ENCODE results near the gene STK32B. TPM values are rescaled to one million over a fixed set of nuclear protein-coding genes. Genes with fewer than 3 reads are reported as not detected.
"Not testable (repeated sequence)": the region's sequence is repeated elsewhere in the genome, so short reads cannot be mapped to it uniquely, and the experiment has no call there.

STK32B gene
- total RNA-seq, 4 donors from 2014 or later = 0.09 to 3.2 (median 0.38) TPM; not detected in 1

DNA sequence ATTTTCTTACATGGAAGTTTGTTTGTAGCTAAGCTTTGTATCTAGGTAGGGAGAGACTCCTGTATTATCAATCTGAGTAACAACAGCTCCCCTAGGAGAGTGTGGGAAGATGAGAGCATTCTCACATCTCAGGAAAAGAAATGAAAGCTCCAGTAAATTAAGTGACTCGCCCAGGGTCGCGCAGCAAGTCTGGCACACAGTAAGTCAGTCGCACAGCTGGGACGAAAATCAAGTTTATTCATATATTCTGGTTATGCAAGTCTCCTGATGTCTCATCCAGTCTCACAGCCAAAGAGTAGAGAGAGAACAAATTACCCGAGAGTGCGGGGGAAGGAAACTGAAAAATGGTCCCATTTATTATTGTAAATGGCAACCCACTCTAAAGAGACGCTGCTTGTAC, 216.1 kb downstream of the STK32B start:
- no peaks in the 10 kb centered on the region for H3K4me1 ChIP-seq
- 53 to 63% methylated on average over 8 of the region's 8 CpGs for WGBS, 2 donors
- H3K9me3 ChIP-seq = no peaks in the 10 kb centered on the region
- DNase-seq = no peak
- no peaks in the 10 kb centered on the region for H3K36me3 ChIP-seq
- no peak overlapping the region for H3K4me3 ChIP-seq
- H3K27me3 ChIP-seq = no peaks in the 10 kb centered on the region
- intact Hi-C loops (cut with DNase I) = no loop called here
- no peak overlapping the region for H3K27ac ChIP-seq
- TF ChIP-seq POLR2A (IDR thresholded peaks at IDR 0.05) = no peak
- TF ChIP-seq, protein P1, sequence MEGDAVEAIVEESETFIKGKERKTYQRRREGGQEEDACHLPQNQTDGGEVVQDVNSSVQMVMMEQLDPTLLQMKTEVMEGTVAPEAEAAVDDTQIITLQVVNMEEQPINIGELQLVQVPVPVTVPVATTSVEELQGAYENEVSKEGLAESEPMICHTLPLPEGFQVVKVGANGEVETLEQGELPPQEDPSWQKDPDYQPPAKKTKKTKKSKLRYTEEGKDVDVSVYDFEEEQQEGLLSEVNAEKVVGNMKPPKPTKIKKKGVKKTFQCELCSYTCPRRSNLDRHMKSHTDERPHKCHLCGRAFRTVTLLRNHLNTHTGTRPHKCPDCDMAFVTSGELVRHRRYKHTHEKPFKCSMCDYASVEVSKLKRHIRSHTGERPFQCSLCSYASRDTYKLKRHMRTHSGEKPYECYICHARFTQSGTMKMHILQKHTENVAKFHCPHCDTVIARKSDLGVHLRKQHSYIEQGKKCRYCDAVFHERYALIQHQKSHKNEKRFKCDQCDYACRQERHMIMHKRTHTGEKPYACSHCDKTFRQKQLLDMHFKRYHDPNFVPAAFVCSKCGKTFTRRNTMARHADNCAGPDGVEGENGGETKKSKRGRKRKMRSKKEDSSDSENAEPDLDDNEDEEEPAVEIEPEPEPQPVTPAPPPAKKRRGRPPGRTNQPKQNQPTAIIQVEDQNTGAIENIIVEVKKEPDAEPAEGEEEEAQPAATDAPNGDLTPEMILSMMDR (IDR thresholded peaks at IDR 0.05) = no peak

DNA sequence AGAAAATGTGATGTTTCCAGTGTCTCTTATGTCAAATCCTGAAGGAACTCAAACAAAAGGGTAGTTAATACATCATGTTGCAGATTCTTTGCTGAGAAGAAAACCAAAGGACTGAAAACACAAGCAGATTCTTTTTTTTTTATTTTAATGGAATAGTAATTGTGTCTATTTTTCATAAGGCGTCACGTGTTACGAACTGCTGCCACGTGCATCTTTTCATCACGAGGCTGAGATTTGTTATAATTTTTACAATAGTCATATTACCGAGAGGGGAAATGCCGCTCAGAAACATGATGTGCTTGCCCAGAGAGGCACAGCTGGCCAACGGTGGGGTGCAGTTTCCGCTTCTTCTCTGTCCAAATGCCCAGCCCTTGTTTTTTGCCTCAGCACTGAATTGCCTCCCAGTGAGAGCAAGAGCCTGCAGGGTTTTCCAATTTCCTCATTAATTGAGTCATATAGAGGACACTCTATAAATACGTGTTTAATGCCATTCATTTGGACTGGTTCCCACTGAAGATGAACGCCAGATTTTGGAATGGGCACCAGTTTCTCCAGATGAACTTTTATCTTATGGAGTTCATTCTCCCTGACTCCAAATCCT, 225.3 kb downstream of the STK32B start:
- Histone ChIP-seq H3K9me3 (no peaks in the 10 kb centered on the region), H3K4me1 (no peaks in the 10 kb centered on the region), H3K27me3 (no peaks in the 10 kb centered on the region), H3K36me3 (no peaks in the 10 kb centered on the region), H3K4me3 (no peak overlapping the region), H3K27ac (no peak overlapping the region)
- intact Hi-C loops (cut with DNase I) = no loop called here
- no peak for TF ChIP-seq POLR2A (IDR thresholded peaks at IDR 0.05)
- TF ChIP-seq, protein P1 (IDR thresholded peaks at IDR 0.05) = no peak
- 72 to 77% methylated on average over 11 of the region's 11 CpGs for WGBS, 2 donors
- no peak for DNase-seq

DNA sequence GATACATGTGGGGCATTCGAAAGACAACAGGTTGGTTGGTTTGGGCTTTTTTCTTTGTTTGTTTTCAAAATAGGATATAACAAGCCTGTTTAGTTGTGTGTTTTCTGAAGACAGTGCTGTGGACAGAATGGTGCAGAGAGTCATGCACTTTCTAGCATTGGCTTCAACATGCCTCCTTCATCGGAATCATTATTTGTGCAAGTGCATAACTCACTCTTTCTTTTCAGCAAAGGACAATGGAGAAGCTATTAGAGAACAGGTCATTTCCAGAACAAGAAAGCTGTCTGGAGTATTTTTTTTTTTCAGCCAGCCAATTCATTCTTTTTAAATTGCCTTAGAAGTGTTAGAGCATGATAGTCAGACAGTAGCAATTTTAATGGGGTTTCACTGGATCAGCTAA, 225.8 kb downstream of the STK32B start:
- Histone ChIP-seq H3K27me3 (no peaks in the 10 kb centered on the region), H3K27ac (no peak overlapping the region), H3K4me1 (no peaks in the 10 kb centered on the region), H3K9me3 (no peaks in the 10 kb centered on the region), H3K4me3 (no peak overlapping the region), H3K36me3 (no peaks in the 10 kb centered on the region)
- 57 to 59% methylated on average over 2 of the region's 2 CpGs for WGBS, 2 donors
- intact Hi-C loops (cut with DNase I) = no loop called here
- DNase-seq = no peak
- TF ChIP-seq, protein P1 (IDR thresholded peaks at IDR 0.05) = no peak
- no peak for TF ChIP-seq POLR2A (IDR thresholded peaks at IDR 0.05)

DNA sequence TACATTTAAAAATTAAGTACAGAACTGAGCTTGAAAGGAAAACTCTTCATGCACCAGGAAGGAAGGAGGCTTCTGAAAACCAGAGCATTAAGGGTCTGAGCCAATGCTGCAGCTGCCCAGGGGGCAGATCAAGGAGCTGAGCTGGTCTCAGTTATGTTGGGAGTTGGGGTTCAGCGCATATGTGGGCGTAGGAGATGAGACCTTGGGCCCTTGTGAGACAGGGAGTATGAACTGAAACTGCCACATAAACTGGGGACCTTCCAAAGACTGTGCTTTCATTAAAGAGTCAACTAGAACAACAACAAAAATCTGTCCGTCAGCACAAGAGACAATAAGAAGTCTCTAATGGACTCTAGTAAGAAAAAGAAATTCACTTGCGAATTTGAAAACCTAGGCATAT, 226.9 kb downstream of the STK32B start:
- H3K27ac ChIP-seq = no peak overlapping the region
- WGBS, 2 donors = 84 to 85% methylated on average over 4 of the region's 4 CpGs
- H3K27me3 ChIP-seq = no peaks in the 10 kb centered on the region
- TF ChIP-seq, protein P1 (IDR thresholded peaks at IDR 0.05) = no peak
- TF ChIP-seq POLR2A (IDR thresholded peaks at IDR 0.05) = no peak
- no peak for DNase-seq
- H3K9me3 ChIP-seq = no peaks in the 10 kb centered on the region
- H3K4me3 ChIP-seq = no peak overlapping the region
- intact Hi-C loops (cut with DNase I) = no loop called here
- no peaks in the 10 kb centered on the region for H3K4me1 ChIP-seq
- H3K36me3 ChIP-seq = no peaks in the 10 kb centered on the region

DNA sequence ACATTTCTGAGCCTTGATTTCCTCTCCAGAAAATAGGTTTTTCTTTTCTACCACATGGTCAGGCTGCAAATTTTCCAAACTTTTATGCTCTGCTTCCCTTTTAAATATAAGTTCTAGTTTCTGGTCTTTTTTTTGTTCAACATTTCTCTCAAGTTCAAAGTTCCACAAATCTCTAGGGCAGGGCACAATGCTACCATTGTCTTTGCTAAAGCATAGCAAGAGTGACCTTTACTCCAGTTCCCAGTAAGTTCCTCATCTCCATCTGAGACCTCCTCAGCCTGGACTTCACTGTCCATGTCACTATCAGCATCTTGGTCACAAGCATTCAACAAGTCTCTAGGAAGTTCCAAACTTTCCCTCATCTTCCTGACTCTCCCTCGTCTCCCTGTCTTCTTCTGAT, 228.8 kb downstream of the STK32B start:
- H3K27me3 ChIP-seq; H3K4me1 ChIP-seq; H3K4me3 ChIP-seq; DNase-seq; H3K9me3 ChIP-seq; intact Hi-C loops (cut with DNase I); H3K36me3 ChIP-seq; H3K27ac ChIP-seq: not testable (repeated sequence)
- WGBS, 2 donors = 59 to 66% methylated on average over 1 of the region's 1 CpG

DNA sequence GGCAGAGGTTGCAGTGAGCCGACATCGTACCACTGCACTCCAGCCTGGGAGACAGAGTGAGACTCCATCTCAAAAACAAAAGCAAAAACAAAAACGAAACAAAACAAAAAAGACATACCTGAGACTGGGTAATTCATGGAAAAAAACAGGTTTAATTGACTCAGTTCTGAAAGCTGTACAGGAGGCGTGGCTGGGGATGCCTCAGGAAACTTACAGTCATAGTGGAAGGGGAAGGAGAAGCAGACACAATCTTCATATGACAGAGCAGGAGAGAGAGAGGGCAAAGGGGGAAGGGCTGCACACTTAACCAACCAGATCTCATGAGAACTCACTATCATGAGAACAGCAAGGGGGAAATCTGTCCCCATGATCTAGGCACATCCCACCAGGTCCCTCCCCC, 229.5 kb downstream of the STK32B start:
- intact Hi-C loops (cut with DNase I) = no loop called here
- TF ChIP-seq, protein P1 (IDR thresholded peaks at IDR 0.05) = no peak
- no peak for TF ChIP-seq POLR2A (IDR thresholded peaks at IDR 0.05)
- no peak for DNase-seq
- Histone ChIP-seq H3K9me3 (no peaks in the 10 kb centered on the region), H3K4me1 (no peaks in the 10 kb centered on the region), H3K27ac (no peak overlapping the region), H3K27me3 (no peaks in the 10 kb centered on the region), H3K4me3 (no peak overlapping the region), H3K36me3 (no peaks in the 10 kb centered on the region)
- WGBS, 2 donors = 73 to 74% methylated on average over 4 of the region's 4 CpGs
